Right kidney (tissue), 9 donors: ENCODE data around the gene PPP1R9B.

Source experiments
- DNase-seq: peaks from one replicate; pipeline ENCODE4 v3.0.0-alpha.2; 2016
- long read RNA-seq, 8 donors: transcript quantifications; one replicate each; lab custom pipeline, GENCODE V29; 2026

PPP1R9B gene
- long read RNA-seq, donor 1, full-length matches to known transcripts, result 1 of 1 reads
- long read RNA-seq, donor 1, partial matches to known transcripts, result 0 of 1 reads
- long read RNA-seq, donor 1, other reads (novel, unspliced or antisense), result 0 of 1 reads
- long read RNA-seq, donor 2, full-length matches to known transcripts, result 1 of 24 reads
- long read RNA-seq, donor 2, partial matches to known transcripts, result 23 of 24 reads
- long read RNA-seq, donor 2, other reads (novel, unspliced or antisense), result 0 of 24 reads
- long read RNA-seq, donor 3, full-length matches to known transcripts, result 1 of 1 reads
- long read RNA-seq, donor 3, partial matches to known transcripts, result 0 of 1 reads
- long read RNA-seq, donor 3, other reads (novel, unspliced or antisense), result 0 of 1 reads
- long read RNA-seq, donor 4, full-length matches to known transcripts, result 3 of 27 reads
- long read RNA-seq, donor 4, partial matches to known transcripts, result 24 of 27 reads
- long read RNA-seq, donor 4, other reads (novel, unspliced or antisense), result 0 of 27 reads
- long read RNA-seq, donor 5, result 0 reads
- long read RNA-seq, donor 6, full-length matches to known transcripts, result 1 of 1 reads
- long read RNA-seq, donor 6, partial matches to known transcripts, result 0 of 1 reads
- long read RNA-seq, donor 6, other reads (novel, unspliced or antisense), result 0 of 1 reads
- long read RNA-seq, donor 7, result 0 reads
- long read RNA-seq, donor 8, result 0 reads

GRCh38 chr17:50150354-50151040 is at the start of gene PPP1R9B:
TSS of gene PPP1R9B (minus strand) at chr17:50150677. CDS start at chr17:50150513, 164 bp downstream.
- DNase-seq, result peak; percentile 66

GRCh38 chr17:50199803-50200456 is 49.5 kb upstream of the PPP1R9B start:
- peak; percentile 75 for DNase-seq

GRCh38 chr17:50199211-50199802 is 48.8 kb upstream of the PPP1R9B start:
- DNase-seq, result no peak

- no peak for DNase-seq
Observed at GRCh38 chr17:50198026-50198669, 47.7 kb upstream of the PPP1R9B start.

- no peak for DNase-seq
Observed at GRCh38 chr17:50196826-50197225, 46.3 kb upstream of the PPP1R9B start.

GRCh38 chr17:50196036-50196435 is 45.6 kb upstream of the PPP1R9B start:
- DNase-seq, result no peak

GRCh38 chr17:50194934-50195865 is 44.7 kb upstream of the PPP1R9B start:
- DNase-seq, result peak; percentile 2

GRCh38 chr17:50194140-50194933 is 43.9 kb upstream of the PPP1R9B start:
- no peak for DNase-seq

- DNase-seq, result no peak
Observed at GRCh38 chr17:50192618-50193291, 42.3 kb upstream of the PPP1R9B start.

- no peak for DNase-seq
Observed at GRCh38 chr17:50192144-50192617, 41.7 kb upstream of the PPP1R9B start.

- no peak for DNase-seq
Observed at GRCh38 chr17:50191359-50192143, 41.1 kb upstream of the PPP1R9B start.

GRCh38 chr17:50190603-50191358 is 40.3 kb upstream of the PPP1R9B start:
- DNase-seq, result no peak

- DNase-seq, result no peak
Observed at GRCh38 chr17:50190293-50190602, 39.8 kb upstream of the PPP1R9B start.

GRCh38 chr17:50189550-50190292 is 39.2 kb upstream of the PPP1R9B start:
- no peak for DNase-seq

GRCh38 chr17:50188921-50189549 is 38.6 kb upstream of the PPP1R9B start:
- no peak for DNase-seq

GRCh38 chr17:50188531-50188920 is 38.0 kb upstream of the PPP1R9B start:
- DNase-seq, result no peak
